Muscle of arm (tissue), 12 donors: Measurements from ENCODE around the gene PITPNM1. TPM values are rescaled to one million over a fixed set of nuclear protein-coding genes. Genes with fewer than 3 reads are reported as not detected.

ENCODE experiments used
- DNase-seq: peaks from one replicate; pipeline ENCODE4 v3.0.0-alpha.2; 2013
- polyA plus RNA-seq, 12 donors: library from polyadenylated mRNA; unstranded; fragments of 120-200 nt; gene quantifications; one replicate each; pipeline ENCODE4 v1.2.1, GENCODE V29; 2013; ENCODE audit not compliant: insufficient read length in 12 of 12

Gene PITPNM1
- polyA plus RNA-seq, 12 donors = 4.7 to 52.6 (median 6.4) TPM; not detected in 1

- DNase-seq = no peak
Observed at GRCh38 chr11:67503119-67504004, 1.8 kb downstream of the PITPNM1 start.

- no peak for DNase-seq
Observed at GRCh38 chr11:67502328-67502979, 2.7 kb downstream of the PITPNM1 start.

- no peak for DNase-seq
Observed at GRCh38 chr11:67501854-67502253, 3.3 kb downstream of the PITPNM1 start.

DNA sequence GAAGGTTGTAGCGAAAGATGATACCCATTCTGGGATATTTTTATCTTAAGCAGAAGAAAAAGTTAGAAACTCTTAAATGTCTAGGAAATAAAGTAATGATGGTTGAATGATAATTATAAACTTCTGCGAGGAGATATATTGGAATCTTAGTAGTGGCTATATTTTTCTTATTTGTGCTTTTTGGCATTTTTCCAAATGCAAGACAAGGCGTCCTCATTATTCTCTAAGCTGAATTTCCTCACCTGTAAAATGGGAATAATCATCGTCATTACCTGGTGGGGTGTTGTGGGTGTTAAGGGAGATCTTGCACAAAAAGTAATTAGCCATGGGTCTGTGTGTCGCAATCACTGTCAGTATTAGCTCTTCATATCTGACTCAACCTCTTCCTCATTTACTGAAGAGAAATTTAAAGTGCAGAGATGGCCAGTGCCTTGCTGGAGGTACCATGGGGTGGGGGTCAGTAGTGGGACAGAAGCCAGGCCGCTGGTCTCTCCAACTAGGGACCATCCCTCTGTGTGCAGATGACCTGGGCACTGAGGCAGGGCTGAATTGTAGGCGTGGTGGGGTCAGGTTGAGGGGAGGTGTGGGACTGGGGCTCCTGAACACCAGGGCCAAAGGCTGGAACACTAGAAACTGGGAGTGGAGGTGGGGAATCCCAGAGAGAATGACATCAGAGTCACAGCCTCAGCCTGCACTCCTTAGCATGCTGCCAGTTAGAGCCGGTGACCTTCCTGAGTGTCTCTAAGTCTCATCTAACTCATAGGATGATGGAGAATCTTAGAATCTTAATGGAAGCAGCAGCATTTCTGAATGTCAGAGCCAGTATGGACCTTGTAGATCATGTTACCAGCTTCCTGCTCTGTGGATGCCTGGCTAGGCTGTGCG lies 4.1 kb downstream of the PITPNM1 start:
- no peak for DNase-seq

DNA sequence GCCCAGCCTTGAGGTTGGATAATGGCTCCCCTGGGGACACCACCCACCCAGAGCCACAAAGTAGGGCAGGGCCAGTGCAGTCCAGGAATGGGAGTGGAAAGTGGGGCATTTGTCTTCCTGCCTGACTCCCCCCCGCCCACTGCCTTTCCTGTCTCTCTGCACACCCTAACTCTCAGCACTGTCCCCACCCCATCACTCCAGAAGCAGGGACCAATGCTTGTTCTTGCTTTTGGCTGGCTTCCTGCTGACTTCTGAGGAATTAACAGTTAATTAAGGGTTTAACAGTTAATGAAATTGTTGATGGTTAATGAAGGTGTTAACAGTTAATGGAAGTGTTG lies 4.7 kb downstream of the PITPNM1 start:
- no peak for DNase-seq

DNA sequence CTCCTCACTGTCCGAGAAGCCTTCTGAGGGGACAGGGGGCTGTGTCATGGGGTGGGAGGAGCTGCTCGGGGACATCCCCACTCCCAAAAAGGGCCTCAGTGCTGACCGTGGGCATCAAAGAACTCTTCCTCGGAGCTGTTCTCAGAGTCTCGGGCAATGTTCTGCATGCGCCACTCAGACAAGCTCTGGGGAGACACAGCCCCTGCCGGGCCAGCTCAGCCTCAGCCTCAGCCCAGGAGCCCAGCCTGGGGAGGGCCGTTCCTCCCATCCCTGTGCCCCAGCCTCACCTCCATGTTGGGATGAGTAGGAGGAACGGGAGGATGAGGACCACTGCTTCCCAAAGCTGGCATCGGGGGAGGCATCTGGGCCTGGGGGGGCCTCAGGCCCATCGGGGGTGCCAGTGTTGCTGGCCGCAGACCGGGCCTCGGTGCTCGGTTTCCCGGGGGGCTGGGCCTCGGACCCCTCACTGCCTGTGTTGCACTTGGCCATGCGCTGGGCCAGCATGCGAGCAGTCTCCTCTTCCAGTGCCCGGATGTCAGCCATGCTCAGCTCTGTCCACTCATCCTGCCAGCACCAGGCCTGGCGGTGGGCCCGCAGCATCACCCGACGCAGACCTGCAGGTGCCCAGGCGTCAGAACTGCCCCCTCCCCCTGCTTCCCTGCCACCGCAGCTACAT lies 5.2 kb downstream of the PITPNM1 start:
- DNase-seq = no peak

DNA sequence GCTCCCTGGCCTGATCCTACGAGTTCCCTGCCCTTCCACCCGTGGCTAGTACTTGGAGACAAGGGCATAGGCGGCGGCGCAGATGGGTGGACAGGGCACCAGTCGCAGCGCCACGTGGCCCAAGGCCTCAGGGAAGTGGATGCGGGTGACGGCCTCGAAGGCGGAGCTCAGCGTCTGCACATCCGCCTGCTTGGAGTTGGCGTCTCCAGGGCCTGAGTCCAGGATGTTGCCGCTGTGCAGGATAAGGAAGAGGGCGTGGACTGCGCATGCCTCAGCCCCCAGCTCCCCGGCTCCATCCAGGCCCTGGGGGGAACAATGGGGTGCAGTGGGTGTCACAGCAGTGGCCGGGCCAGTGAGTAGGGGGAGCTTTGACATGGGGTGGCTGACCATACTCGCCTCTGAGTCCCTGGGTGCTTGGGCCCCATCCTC lies 6.6 kb downstream of the PITPNM1 start:
- no peak for DNase-seq

- no peak for DNase-seq
Observed at GRCh38 chr11:67497656-67498291, 7.4 kb downstream of the PITPNM1 start.

DNA sequence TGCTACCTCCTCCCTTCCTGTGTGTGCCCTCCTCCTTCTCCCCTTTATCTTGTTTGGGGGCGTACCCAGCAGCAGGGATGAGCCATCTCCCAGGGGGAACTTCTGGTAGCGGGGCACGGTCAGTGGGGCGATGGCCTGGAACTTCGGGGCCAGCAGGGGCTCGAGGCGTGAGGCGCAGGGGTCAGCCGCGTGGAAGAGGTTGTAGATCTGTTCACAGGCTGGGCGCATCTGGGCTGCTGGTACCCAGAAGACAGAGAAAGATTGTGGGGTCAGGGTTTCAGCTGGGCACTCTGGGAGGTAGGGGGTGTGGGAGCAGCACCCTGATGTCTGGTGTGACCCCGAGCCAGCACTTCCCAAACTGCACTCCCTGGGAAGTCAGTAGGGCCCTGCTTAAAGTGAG lies 9.1 kb downstream of the PITPNM1 start:
- no peak for DNase-seq

GRCh38 chr11:67495234-67496005 lies 9.7 kb downstream of the PITPNM1 start:
- DNase-seq = no peak

DNA sequence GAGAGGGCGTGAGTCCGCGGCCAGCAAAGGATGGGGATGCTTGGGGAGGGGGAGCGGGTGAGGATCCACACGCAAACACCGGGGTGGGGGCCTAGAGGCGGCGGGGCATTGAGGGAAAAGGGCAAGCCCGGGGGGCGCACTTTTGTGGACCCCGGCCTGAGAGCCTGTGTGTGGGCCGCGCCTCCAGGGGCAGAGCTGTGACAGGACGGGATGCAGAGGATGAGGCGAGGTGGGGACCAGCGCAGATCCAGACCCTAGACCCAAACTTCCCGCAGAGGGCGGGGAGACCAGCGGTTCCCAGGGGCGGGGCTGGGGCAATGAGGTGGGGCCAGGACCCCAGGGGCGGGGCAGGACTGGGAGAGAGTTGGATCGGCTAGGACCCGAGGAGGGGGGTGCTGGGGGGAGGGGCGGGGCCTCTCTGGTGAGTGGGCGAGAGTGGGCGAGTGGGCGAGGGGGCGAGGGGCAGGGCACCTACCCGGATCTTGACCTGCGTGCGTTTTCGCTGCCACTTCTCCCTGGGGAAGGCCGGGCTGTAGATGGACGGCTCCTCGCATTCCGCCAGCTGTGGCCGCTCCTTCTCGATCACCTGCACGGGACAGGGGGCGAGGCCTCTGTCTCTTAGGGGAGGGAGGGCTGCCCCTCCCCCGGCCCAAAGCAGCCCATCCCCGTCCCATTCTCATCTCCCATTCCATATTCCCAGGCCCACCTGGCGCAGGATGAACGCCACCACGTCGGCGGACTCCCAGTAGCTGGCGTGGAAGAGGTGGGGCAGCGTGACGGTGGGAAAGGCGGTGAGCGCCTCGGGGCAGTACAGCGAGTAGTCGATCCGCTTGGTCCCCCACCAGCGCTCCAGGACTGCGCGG lies 10.6 kb downstream of the PITPNM1 start:
- no peak for DNase-seq

GRCh38 chr11:67493548-67494370 lies 11.4 kb downstream of the PITPNM1 start:
- DNase-seq = no peak

GRCh38 chr11:67492801-67493547 lies 12.2 kb downstream of the PITPNM1 start:
- DNase-seq = no peak

DNA sequence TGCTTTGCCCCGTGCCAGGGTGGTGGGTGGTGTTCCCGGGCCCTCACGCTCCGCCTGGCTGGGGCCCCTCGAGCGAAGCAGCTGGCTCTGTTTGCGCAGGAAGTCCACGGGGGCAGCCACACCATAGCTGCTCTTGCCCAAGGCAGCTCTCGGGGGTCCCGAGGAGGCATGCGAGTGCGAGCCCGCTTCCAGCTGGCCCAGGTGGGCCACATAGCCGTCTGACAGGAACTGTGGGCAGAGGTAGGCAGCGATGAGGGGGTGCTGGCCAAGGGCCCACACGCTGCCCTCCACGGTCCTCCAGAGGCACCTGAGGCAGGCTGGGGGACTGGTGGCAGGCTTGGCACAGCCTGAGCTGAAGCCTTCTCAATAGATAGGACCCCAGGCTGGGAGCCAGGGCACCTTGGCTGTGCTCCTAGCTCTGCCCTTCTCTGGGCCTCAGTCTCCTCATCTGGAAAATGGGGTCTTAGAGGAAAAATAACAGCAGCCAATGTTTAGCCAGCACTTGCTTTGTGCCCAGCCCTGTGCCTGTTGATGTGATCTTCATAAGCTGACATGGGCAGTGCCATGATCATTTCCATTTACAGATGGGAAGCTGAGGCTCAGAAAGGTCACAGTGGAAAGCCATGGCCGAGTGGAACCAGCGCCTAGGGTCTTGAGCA lies 13.0 kb downstream of the PITPNM1 start:
- no peak for DNase-seq

DNA sequence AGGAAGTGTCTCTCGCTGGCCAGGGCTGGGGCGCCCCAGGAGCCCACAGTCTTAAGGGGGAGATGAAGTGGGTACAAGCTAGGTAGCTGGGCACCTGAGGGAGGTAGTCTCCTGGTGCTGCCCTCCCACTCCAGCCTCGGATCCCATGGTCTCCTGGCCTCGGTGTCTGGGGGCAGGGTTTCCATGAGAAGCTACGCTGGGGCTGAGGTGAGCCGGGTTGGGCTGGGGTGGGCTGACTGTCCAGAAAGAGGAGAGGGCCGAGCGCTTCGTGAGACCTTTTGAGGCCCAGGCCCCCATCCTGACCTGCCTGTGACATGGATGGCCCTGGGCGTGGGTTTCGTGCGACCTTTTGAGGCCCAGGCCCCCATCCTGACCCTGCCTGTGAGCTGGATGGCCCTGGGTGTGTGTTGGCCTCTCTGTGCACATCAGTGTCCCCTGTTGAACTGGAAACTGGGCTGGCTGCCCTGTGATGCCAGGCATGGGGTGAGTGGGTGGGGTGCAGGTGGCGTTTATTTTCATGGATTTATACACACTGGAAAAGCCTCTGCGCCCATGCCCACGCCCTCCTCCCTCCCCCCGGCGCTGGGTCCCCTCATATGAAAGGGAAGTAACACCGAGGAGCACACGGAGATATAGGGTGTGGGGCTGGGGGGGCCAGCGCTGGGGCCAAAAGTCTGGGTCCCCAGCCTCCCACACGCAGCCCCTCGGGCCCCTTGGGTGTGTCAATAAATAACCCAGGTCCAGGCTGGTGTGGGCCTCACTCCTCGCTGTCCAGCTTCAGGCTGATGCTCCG lies 13.7 kb downstream of the PITPNM1 start:
- no peak for DNase-seq

DNA sequence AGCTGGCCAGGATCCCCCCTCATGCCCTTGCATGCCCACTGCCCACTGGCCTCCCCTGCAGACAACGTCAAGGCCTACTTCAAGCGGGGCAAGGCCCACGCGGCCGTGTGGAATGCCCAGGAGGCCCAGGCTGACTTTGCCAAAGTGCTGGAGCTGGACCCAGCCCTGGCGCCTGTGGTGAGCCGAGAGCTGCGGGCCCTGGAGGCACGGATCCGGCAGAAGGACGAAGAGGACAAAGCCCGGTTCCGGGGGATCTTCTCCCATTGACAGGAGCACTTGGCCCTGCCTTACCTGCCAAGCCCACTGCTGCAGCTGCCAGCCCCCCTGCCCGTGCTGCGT lies 14.5 kb downstream of the PITPNM1 start:
- DNase-seq = no peak
